A549 treated with AZD2906 at 1 μM for 4 hours (cell line): ENCODE data around the gene SOBP. TPM values are rescaled to one million over a fixed set of nuclear protein-coding genes. Genes with fewer than 3 reads are reported as not detected.

ENCODE experiments used
- total RNA-seq: library from RNA; stranded (reverse); fragments of 200-300 nt; extraction: Qiagen RNA extraction; gene quantifications from 5 replicates; pipeline ENCODE4 v1.2.3, GENCODE V29; 2022

The SOBP gene
- 0.60 to 0.93 TPM (median 0.66 TPM) in 5 replicates for total RNA-seq

GRCh38 chr6:107489636-107490565, at the start of gene SOBP:
TSS of gene SOBP (plus strand) at chr6:107490117. CDS start at chr6:107490617, 500 bp downstream.

GRCh38 chr6:107459283-107460082, 30.4 kb upstream of the SOBP start, which contains the start of gene PDSS2:
TSS of gene PDSS2 (minus strand) at chr6:107459564. CDS start at chr6:107459285, 279 bp downstream.

Other genes starting within 250 kb of the SOBP start
- 5.1 to 5.9 TPM (median 5.6 TPM) in 5 replicates for gene PDSS2, start 30.6 kb upstream of the SOBP start, total RNA-seq